HepG2 (cell line): ENCODE data around the gene SOBP. TPM values are rescaled to one million over a fixed set of nuclear protein-coding genes. Genes with fewer than 3 reads are reported as not detected.
A peak's percentile ranks its signal among the peaks of the same experiment; 100 is the strongest.

ENCODE experiments used
- ATF7-NPFF ChIP-seq: sonication (generic); formaldehyde crosslinking; IDR thresholded peaks from 2 replicates; pipeline ENCODE4 v1.8.1; 2023; ENCODE audit warnings: mild to moderate bottlenecking, low read depth, missing genetic modification reagents, moderate library complexity
- CHD4 ChIP-seq: fragments of 200-600 bp; sonication (generic); IDR thresholded peaks from 2 replicates; pipeline ENCODE4 v1.7.0; 2017; ENCODE audit warnings: mild to moderate bottlenecking, low read length, borderline replicate concordance
- FUBP1 ChIP-seq: sonication (generic); formaldehyde crosslinking; IDR thresholded peaks from 2 replicates; pipeline ENCODE4 v1.5.1; 2020; ENCODE audit warnings: missing genetic modification reagents, mild to moderate bottlenecking, borderline replicate concordance
- HMG20B ChIP-seq: conservative IDR thresholded peaks from 2 replicates; pipeline ENCODE4 v1.6.1; 2016; ENCODE audit warnings: missing genetic modification reagents, missing compliant biosample characterization
- NCOR1 ChIP-seq: fragments of 200-600 bp; sonication (generic); IDR thresholded peaks from 2 replicates; pipeline ENCODE4 v1.7.0; 2017; ENCODE audit warnings: antibody characterized with exemption, low read length, borderline replicate concordance
- NFIC ChIP-seq: IDR thresholded peaks from 2 replicates; pipeline ENCODE4 v1.6.1; 2012; ENCODE audit warnings: mild to moderate bottlenecking, low read length, inconsistent platforms
- NR2F6 ChIP-seq, 2 experiments: IDR thresholded peaks; 2 replicates each; pipeline ENCODE4 v1.6.1; 2016; ENCODE audit warnings: antibody characterized with exemption in 1 of 2, mild to moderate bottlenecking in 1 of 2
- SNAPC5 ChIP-seq: sonication (generic); formaldehyde crosslinking; IDR thresholded peaks from 2 replicates; pipeline ENCODE4 v1.8.1; 2023; ENCODE audit warnings: mild to moderate bottlenecking, missing genetic modification reagents, borderline replicate concordance
- XBP1 ChIP-seq: sonication (generic); formaldehyde crosslinking; IDR thresholded peaks from 2 replicates; pipeline ENCODE4 v1.5.0; 2020; ENCODE audit warnings: missing genetic modification reagents
- ZBTB2 ChIP-seq: sonication (generic); formaldehyde crosslinking; IDR thresholded peaks from 2 replicates; pipeline ENCODE4 v1.8.0; 2022; ENCODE audit warnings: low read depth, missing genetic modification reagents
- ZBTB43 ChIP-seq: sonication (generic); formaldehyde crosslinking; conservative IDR thresholded peaks from 2 replicates; pipeline ENCODE4 v1.4.0; 2020; ENCODE audit warnings: missing genetic modification reagents
- ZNF101 ChIP-seq: sonication (generic); formaldehyde crosslinking; IDR thresholded peaks from 2 replicates; pipeline ENCODE4 v1.4.0; 2020; ENCODE audit warnings: mild to moderate bottlenecking, low read depth, missing genetic modification reagents, borderline replicate concordance
- ZNF331 ChIP-seq: sonication (generic); formaldehyde crosslinking; IDR thresholded peaks from 2 replicates; pipeline ENCODE4 v1.4.0; 2020; ENCODE audit warnings: missing genetic modification reagents
- ZNF431 ChIP-seq: sonication (generic); formaldehyde crosslinking; IDR thresholded peaks from 2 replicates; pipeline ENCODE4 v1.9.0; 2022; ENCODE audit warnings: missing genetic modification reagents, low read depth, mild to moderate bottlenecking, borderline replicate concordance
- ZNF567 ChIP-seq: sonication (generic); formaldehyde crosslinking; IDR thresholded peaks from 2 replicates; pipeline ENCODE4 v1.8.1; 2023; ENCODE audit warnings: mild to moderate bottlenecking, missing genetic modification reagents, borderline replicate concordance
- ZNF713 ChIP-seq: sonication (generic); formaldehyde crosslinking; IDR thresholded peaks from 2 replicates; pipeline ENCODE4 v1.4.0; 2020; ENCODE audit warnings: mild to moderate bottlenecking, missing genetic modification reagents
- polyA plus RNA-seq, 8 experiments: library from polyadenylated mRNA; depleted of rRNA in 3 of 8; stranded (reverse) in 7 of 8; unstranded in 1 of 8; fragments of >200 nt; fragmentation: Illumina TruSeq in 4 of 8; extraction: Trizol in 4 of 8; gene quantifications; 2 replicates each; pipeline versions ENCODE4 v1.2.1 to v1.2.3, GENCODE V29; 2011 to 2016; ENCODE audit warnings: low read depth in 4 of 8, missing spikeins in 1 of 8, mixed read lengths in 1 of 8; ENCODE audit not compliant: insufficient read depth in 1 of 8
- total RNA-seq, 5 experiments: library from RNA; depleted of rRNA; stranded (reverse); fragments of >200 nt; fragmentation: Illumina TruSeq; extraction: Trizol; gene quantifications; 2 replicates each; pipeline ENCODE4 v1.2.3, GENCODE V29; 2016; ENCODE audit warnings: low read depth in 1 of 5
- TF ChIP-seq, protein P1 (sequence below): sonication (generic); formaldehyde crosslinking; IDR thresholded peaks from 2 replicates; pipeline ENCODE4 v1.5.0; 2020; ENCODE audit warnings: missing genetic modification reagents
- TF ChIP-seq, protein P2 (sequence below): IDR thresholded peaks from 2 replicates; pipeline ENCODE4 v1.6.1; 2016
- TF ChIP-seq, protein P3 (sequence below): IDR thresholded peaks from 2 replicates; pipeline ENCODE4 v1.6.1; 2012; ENCODE audit warnings: low read depth, low read length, improper control_type of control experiment

SOBP gene
- total and polyA plus RNA-seq, 2 of the 13 experiments (the other 11 are each of a cell fraction or from before 2014, with no cell fraction given), result 1.5 to 6.9 TPM

GRCh38 chr6:107488875-107489635 is 862 bp upstream of the SOBP start (continued):
- TF ChIP-seq ZBTB43 (CRISPR knock-in tag), result no peak
- no peak for TF ChIP-seq ZNF101 (CRISPR knock-in tag)
- no peak for TF ChIP-seq FUBP1 (CRISPR knock-in tag)
- no peak for TF ChIP-seq ZNF713 (CRISPR knock-in tag)
- TF ChIP-seq NCOR1, result no peak
- TF ChIP-seq XBP1 (CRISPR knock-in tag), result no peak
- TF ChIP-seq, protein P1, sequence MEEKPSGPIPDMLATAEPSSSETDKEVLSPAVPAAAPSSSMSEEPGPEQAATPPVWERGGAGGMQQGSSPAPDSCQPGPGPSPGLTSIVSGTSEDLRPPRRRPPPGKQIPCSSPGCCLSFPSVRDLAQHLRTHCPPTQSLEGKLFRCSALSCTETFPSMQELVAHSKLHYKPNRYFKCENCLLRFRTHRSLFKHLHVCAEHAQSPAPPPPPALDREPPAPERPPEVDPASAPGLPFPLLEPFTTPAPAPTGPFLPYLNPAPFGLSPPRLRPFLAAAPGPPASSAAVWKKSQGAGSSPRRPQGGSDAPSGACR (CRISPR knock-in tag), result no peak
- no peak for TF ChIP-seq NR2F6 (IDR thresholded peaks at IDR 0.05)
- no peak for TF ChIP-seq NR2F6 (CRISPR knock-in tag; IDR thresholded peaks at IDR 0.05)
- no peak for TF ChIP-seq NFIC
- TF ChIP-seq, protein P2, sequence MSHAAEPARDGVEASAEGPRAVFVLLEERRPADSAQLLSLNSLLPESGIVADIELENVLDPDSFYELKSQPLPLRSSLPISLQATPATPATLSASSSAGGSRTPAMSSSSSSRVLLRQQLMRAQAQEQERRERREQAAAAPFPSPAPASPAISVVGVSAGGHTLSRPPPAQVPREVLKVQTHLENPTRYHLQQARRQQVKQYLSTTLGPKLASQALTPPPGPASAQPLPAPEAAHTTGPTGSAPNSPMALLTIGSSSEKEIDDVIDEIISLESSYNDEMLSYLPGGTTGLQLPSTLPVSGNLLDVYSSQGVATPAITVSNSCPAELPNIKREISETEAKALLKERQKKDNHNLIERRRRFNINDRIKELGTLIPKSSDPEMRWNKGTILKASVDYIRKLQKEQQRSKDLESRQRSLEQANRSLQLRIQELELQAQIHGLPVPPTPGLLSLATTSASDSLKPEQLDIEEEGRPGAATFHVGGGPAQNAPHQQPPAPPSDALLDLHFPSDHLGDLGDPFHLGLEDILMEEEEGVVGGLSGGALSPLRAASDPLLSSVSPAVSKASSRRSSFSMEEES (CRISPR knock-in tag), result no peak
- 0 out of 2 replicates have a peak, but pooled peaks have one; percentile 21 for TF ChIP-seq ZNF331 (CRISPR knock-in tag)
- TF ChIP-seq CHD4, result no peak
- no peak for TF ChIP-seq ZNF567 (CRISPR knock-in tag)
- TF ChIP-seq, protein P3, sequence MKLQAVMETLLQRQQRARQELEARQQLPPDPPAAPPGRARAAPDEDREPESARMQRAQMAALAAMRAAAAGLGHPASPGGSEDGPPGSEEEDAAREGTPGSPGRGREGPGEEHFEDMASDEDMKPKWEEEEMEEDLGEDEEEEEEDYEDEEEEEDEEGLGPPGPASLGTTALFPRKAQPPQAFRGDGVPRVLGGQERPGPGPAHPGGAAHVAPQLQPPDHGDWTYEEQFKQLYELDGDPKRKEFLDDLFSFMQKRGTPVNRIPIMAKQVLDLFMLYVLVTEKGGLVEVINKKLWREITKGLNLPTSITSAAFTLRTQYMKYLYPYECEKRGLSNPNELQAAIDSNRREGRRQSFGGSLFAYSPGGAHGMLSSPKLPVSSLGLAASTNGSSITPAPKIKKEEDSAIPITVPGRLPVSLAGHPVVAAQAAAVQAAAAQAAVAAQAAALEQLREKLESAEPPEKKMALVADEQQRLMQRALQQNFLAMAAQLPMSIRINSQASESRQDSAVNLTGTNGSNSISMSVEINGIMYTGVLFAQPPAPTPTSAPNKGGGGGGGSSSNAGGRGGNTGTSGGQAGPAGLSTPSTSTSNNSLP, result no peak
- TF ChIP-seq ZNF431 (CRISPR knock-in tag), result no peak
- peak; percentile 75 for TF ChIP-seq ATF7-NPFF (CRISPR knock-in tag)
- no peak for TF ChIP-seq HMG20B (CRISPR knock-in tag)
- TF ChIP-seq SNAPC5 (CRISPR knock-in tag), result no peak
- TF ChIP-seq ZBTB2 (CRISPR knock-in tag), result no peak
